Measurements from ENCODE around the gene MUC4.

- TF ChIP-seq POLR2AphosphoS5 (IDR thresholded peaks at IDR 0.05; ENCODE audit: borderline replicate concordance, low read depth, low read length) (no peak), FOXP2 (optimal IDR thresholded peaks at IDR 0.05; ENCODE audit: control extremely low read depth, extremely low read length, insufficient read depth) (no peak)
Measured at GRCh38 chr3:195803289-195803908, 8.3 kb downstream of the MUC4 start.

All from SK-N-MC (cell line).